NOMO-1 treated with DMSO at 0.1 percent for 48 hours (cell line): ENCODE results near the gene ACVRL1.

ENCODE experiments used
- DNase-seq: peaks from one replicate; lab custom pipeline; 2025; ENCODE audit not compliant: unreplicated experiment; lab: John Stamatoyannopoulos, UW

Gene ACVRL1

DNA sequence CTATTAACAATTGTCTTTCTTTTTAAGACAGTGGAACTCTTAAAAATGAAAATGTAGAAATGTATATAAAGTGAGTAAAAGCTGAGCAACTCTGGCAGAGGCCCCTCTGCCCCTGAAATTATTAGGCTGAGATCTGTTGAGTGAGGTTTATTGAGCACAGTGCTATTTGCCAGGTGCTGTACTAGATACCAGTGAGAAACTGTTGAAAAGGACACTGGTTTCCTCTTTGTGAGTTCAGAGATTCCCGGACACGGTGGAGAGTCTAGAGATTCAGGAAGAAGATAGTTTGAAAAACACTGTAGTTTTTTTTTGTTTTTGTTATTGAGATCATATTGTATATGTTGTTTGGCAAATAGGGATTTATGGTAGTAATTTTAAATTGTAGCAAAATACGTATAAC lies 55.4 kb downstream of the ACVRL1 start:
- DNase-seq: no peak

DNA sequence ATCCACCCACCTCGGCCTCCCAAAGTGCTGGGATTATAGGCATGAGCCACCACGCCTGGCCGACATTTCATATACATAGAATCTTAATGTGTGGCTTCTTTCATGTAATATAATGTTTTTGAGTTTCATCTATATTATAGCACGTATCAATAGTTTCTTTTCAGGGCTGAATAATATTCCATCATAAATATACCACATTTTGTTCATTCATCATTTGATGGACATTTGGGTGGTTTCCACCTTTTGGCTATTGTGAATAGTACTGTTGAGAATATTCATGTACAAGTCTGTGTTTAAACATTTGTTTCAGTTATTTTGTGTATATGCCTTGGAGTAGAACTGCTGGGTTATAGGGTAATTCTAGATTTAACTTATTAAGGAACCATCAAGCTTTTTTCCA lies 56.2 kb downstream of the ACVRL1 start:
- DNase-seq: no peak

DNA sequence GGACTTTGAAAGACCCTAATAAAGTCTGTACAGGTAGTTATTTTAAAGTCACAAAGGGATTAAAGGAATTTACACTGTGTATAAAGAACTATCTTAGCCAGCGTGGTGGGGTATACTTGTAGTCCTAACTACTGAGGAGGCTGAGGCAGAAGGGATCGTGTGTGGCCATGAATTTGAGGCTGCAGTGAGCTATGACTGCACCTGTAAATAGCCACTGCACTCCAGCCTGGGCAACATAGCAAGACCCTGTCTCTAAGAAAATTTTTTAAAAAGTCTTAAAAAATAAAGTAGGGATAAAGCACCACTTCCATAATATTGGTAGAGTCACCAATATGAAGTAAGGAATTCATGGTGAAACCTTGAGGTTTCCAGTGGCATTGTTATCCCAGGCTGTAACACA lies 62.3 kb downstream of the ACVRL1 start:
- no peak for DNase-seq

DNA sequence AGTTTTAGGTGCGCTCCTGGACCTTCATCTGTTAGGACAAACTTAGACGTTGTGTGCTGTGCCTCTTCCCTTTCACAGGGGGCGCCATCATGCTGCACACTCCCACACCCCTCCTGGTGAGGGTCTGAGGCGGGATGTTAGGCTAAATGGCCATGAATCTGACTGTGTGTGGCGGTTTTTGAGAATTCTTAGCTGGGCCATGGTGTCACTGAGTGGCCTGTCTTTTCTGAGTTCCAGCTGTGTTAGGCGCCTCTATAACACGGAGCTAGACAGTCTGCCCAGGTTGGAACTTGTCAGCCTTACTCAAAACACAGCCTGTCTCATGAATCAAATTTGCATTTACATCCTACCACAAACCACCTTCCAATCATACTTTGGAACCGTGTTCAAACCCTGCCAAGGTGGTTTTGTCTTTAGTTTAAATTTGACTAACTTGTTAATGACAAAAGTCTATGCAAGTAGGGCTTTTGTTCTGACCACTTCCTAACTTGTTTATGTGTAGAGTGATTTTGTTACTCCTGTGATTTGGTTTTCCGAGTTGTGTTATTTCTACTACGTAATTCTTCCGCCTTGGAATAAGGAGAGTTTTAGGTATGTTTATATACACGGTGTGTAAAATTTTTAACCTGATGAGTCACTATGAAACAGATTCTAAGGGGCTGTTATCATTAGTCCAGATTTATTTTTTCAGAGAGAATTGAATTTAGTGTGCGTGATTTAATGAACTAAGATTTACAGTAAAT lies 63.8 kb downstream of the ACVRL1 start:
- no peak for DNase-seq

DNA sequence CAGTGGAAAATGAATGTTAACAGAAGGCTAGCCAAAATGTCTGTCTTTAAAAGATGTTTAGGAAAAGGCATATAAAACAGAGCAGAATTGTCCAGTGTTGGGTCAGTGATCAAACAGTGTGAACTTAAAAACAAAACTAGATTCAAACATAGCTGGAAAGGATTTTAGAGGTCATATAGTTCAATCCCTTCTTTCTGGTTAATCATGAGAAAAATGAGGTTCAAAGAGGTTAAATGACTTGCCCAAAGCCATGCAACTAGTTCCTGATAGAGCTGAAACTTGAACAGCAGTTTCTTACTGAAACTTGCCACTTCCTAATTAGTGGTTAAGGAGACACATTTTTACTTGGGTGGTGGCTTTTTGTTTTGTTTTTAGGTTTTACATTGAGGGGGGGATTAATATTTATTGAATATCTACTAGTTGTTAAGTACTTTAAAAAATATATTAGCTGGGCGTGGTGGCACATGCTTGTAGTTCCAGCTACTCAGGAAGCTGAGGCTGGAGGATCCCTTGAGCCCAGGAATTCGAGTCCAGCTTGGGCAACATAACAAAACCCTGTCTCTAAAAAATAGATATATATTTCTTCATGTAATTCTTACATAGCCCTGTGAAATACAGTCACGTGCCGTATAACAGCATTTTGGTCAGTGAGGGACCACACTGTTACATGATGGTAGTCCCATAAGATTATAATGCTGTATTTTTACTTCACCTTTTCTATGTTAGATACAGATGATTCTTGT lies 64.5 kb downstream of the ACVRL1 start:
- DNase-seq: peak; percentile 67

DNA sequence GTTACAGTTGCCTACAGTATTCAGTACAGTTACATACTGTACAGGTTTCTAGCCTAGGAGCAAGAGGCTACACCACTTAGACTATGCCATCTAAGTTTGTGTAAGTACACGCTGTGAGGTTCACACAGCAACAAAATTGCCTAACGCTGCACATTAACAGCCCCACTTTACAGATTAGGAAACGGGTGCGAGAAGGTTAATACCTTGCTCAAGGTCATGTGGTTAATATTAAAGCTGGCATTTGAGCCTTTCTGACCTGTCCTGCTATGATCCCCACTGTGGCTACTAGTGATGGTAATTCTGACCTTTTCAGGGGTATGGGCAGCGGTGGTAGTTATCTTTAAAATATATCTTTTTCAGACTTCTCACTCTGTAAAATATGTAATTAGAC lies 65.1 kb downstream of the ACVRL1 start:
- peak; percentile 34 for DNase-seq

DNA sequence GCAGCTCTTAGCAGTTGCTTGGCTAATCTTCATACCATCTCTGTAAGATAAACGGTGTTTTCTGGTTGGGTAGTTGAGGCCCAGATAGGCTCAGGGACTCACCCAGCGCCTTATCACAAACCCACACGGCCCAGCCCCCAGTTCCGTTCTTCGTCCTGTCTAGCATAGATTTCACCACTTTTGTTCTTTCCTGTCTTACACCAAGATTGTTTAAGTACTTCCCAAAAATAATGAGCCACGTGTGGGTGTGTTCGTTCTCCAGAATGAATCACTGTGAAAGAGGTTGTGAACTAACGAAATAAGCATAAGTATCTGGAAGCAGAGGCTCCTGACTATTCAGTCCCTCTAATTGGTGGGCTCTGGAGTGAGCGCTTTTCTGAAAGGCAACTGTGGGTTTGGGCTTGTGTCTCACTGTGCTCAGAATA lies 65.6 kb downstream of the ACVRL1 start:
- DNase-seq: peak; percentile 99
